SU-DHL-6 (cell line): ENCODE results near the gene BAHCC1.

Experiments used
- H2AFZ ChIP-seq: fragments of 200-600 bp; sonication (generic); 2 replicates; pipeline ENCODE4 v1.6.1; 2014; ENCODE audit warnings: low read depth, mild to moderate bottlenecking, moderate library complexity, mixed read lengths, antibody characterized with exemption, low read length; ENCODE audit not compliant: severe bottlenecking
- H3F3A ChIP-seq: fragments of 200-600 bp; shearing (Covaris generic); 2 replicates; pipeline ENCODE4 v1.6.0; 2016; ENCODE audit warnings: antibody characterized with exemption, mild to moderate bottlenecking; ENCODE audit not compliant: insufficient read depth
- H3K27ac ChIP-seq: fragments of 200-600 bp; sonication (generic); 2 replicates; pipeline ENCODE4 v1.5.1; 2016; ENCODE audit warnings: low read depth, mild to moderate bottlenecking, low read length, moderate library complexity, mixed read lengths
- H3K27me3 ChIP-seq: fragments of 200-600 bp; sonication (generic), shearing (Covaris generic); 2 replicates; pipeline ENCODE4 v1.6.0; 2014; ENCODE audit warnings: mild to moderate bottlenecking, low read length
- H3K36me3 ChIP-seq: fragments of 200-600 bp; sonication (generic); 2 replicates; pipeline ENCODE4 v1.6.1; 2014; ENCODE audit warnings: mild to moderate bottlenecking, low read length, mixed read lengths
- H3K4me2 ChIP-seq: fragments of 300-600, 200-600 bp; shearing (Covaris generic), sonication (generic); 2 replicates; pipeline ENCODE4 v1.6.0; 2014; ENCODE audit warnings: low read length, low read depth, mild to moderate bottlenecking; ENCODE audit not compliant: poor library complexity, severe bottlenecking
- H3K4me3 ChIP-seq: fragments of 200-600 bp; sonication (generic); 2 replicates; pipeline ENCODE4 v1.5.1; 2014; ENCODE audit warnings: antibody characterized with exemption, low read length, mild to moderate bottlenecking, mixed read lengths; ENCODE audit not compliant: insufficient read depth, poor library complexity, severe bottlenecking
- H3K79me2 ChIP-seq: fragments of 200-600 bp; sonication (generic); 2 replicates; pipeline ENCODE4 v1.6.1; 2014; ENCODE audit warnings: mild to moderate bottlenecking, low read length, moderate library complexity; ENCODE audit not compliant: insufficient read depth
- H3K9ac ChIP-seq: fragments of 200-600 bp; sonication (generic); 2 replicates; pipeline ENCODE4 v1.7.0; 2014; ENCODE audit warnings: mild to moderate bottlenecking, low read length
- H3K9me2 ChIP-seq: fragments of 200-600 bp; sonication (generic); replicated peaks from 2 replicates; pipeline ENCODE4 v1.6.1; 2014; ENCODE audit warnings: low read length; ENCODE audit not compliant: insufficient read depth
- H3K9me3 ChIP-seq: fragments of 200-600 bp; sonication (generic); 2 replicates; pipeline ENCODE4 v1.6.1; 2014; ENCODE audit warnings: low read length, mixed read lengths; ENCODE audit not compliant: insufficient read depth
- H4K20me1 ChIP-seq: fragments of 200-600 bp; sonication (generic); 2 replicates; pipeline ENCODE4 v1.6.1; 2014; ENCODE audit warnings: low read depth, mild to moderate bottlenecking, antibody characterized with exemption, low read length, moderate library complexity, mixed read lengths
- EZH2phosphoT487 ChIP-seq: fragments of 200-600 bp; sonication (generic), shearing (Covaris generic); conservative IDR thresholded peaks from 2 replicates; pipeline ENCODE4 v1.6.1; 2018; ENCODE audit warnings: mild to moderate bottlenecking, antibody characterized with exemption, low read length, moderate library complexity, mixed read lengths
- TF ChIP-seq, protein P1 (sequence below): fragments of 200-600 bp; sonication (generic); IDR thresholded peaks from one replicate; pipeline ENCODE4 v1.5.1; 2017; ENCODE audit warnings: antibody characterized with exemption, mild to moderate bottlenecking, low read length, moderate library complexity; ENCODE audit not compliant: insufficient read depth, poor library complexity, severe bottlenecking

The BAHCC1 gene

DNA sequence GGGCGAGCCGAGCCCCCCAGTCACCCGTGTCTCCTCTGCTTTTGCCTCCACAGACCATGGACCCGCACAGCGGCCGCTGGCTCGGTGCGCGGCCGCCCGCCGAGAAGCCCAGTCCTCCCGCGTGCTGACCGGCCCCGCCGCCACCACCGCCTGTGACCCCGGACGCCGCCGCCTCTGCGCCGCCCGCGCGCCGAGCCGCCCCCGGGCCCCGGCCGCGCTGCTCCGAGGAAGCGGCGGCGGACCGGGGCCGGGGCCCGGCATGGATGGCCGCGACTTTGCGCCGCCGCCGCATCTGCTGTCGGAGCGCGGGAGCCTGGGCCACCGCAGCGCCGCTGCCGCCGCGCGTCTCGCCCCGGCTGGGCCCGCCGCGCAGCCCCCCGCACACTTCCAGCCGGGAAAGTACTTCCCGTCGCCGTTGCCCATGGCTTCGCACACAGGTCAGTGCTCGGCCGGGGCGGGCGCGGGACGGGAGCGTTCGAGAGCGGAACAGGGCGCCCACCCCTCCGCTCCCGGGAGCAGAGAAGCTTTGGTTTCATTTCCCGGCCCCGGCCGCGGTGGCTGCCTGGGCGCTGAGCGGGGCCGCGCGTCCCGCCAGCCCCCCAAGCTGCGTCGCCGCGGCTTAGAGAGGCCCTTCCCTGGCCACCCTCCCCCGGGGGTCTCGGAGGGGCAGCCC is 4.4 kb downstream of the BAHCC1 start:
- Histone ChIP-seq H2AFZ (no peak overlapping the region), H3K9me3 (no peaks in the 10 kb centered on the region), H3K27ac (no peak overlapping the region), H3K36me3 (no peaks in the 10 kb centered on the region), H3K4me3 (no peak overlapping the region), H3K79me2 (no peaks in the 10 kb centered on the region), H3K4me2 (no peak overlapping the region), H3K9ac (no peak overlapping the region), H3F3A (no peaks in the 10 kb centered on the region), H4K20me1 (no peaks in the 10 kb centered on the region), H3K9me2 (no peaks in the 10 kb centered on the region), H3K27me3 (no peaks in the 10 kb centered on the region)
- TF ChIP-seq, protein P1, sequence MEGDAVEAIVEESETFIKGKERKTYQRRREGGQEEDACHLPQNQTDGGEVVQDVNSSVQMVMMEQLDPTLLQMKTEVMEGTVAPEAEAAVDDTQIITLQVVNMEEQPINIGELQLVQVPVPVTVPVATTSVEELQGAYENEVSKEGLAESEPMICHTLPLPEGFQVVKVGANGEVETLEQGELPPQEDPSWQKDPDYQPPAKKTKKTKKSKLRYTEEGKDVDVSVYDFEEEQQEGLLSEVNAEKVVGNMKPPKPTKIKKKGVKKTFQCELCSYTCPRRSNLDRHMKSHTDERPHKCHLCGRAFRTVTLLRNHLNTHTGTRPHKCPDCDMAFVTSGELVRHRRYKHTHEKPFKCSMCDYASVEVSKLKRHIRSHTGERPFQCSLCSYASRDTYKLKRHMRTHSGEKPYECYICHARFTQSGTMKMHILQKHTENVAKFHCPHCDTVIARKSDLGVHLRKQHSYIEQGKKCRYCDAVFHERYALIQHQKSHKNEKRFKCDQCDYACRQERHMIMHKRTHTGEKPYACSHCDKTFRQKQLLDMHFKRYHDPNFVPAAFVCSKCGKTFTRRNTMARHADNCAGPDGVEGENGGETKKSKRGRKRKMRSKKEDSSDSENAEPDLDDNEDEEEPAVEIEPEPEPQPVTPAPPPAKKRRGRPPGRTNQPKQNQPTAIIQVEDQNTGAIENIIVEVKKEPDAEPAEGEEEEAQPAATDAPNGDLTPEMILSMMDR, result no peak
- no peak for TF ChIP-seq EZH2phosphoT487

DNA sequence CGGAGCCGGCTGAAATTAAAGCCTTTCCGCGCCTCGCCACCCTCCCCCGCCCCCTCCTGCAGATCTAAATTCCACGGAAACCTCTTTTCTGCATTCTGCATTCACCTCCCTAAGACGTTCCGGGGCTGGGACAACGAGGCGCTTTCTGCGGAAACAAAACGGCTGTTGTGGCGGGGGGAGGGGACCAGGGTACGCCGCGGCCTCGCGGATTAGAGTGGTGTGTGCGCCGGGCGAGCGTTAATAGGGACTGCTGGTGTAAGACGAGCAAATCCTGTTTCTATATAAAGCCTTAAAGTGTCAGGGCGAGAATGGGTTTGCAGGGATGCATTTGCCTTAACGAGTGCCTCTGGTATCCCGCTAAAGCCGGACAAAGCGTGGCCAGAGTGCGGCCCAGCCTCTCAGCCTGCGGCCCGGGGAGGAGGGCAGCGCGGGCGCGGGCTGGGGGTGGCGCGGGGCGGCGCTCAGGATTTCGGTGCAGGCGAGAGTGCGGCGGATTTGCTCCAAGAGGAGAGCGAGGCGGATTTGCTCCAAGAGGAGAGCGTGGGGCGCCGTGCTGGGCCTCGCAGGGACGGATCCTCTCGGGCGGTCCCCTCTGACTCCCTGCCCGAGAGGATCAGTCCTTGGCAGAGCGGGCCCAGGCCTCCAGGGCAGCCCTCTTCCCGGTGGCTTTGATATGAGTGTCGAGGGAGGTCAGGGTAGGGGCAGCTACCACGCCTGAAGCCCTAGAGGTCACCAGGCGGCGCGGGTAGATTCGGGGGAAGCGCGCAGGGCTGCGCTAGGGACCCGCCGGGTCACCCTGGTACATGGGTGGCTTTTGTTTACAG is 5.1 kb downstream of the BAHCC1 start:
- no peaks in the 10 kb centered on the region for H3K9me3 ChIP-seq
- no peak overlapping the region for H3K9ac ChIP-seq
- no peaks in the 10 kb centered on the region for H3K9me2 ChIP-seq
- H3K4me3 ChIP-seq, result no peak overlapping the region
- no peak overlapping the region for H3K4me2 ChIP-seq
- no peaks in the 10 kb centered on the region for H3F3A ChIP-seq
- H2AFZ ChIP-seq, result no peak overlapping the region
- H3K27ac ChIP-seq, result no peak overlapping the region
- no peaks in the 10 kb centered on the region for H3K36me3 ChIP-seq
- no peaks in the 10 kb centered on the region for H3K79me2 ChIP-seq
- H3K27me3 ChIP-seq, result no peaks in the 10 kb centered on the region
- TF ChIP-seq EZH2phosphoT487, result no peak
- TF ChIP-seq, protein P1, result no peak
- H4K20me1 ChIP-seq, result no peaks in the 10 kb centered on the region

DNA sequence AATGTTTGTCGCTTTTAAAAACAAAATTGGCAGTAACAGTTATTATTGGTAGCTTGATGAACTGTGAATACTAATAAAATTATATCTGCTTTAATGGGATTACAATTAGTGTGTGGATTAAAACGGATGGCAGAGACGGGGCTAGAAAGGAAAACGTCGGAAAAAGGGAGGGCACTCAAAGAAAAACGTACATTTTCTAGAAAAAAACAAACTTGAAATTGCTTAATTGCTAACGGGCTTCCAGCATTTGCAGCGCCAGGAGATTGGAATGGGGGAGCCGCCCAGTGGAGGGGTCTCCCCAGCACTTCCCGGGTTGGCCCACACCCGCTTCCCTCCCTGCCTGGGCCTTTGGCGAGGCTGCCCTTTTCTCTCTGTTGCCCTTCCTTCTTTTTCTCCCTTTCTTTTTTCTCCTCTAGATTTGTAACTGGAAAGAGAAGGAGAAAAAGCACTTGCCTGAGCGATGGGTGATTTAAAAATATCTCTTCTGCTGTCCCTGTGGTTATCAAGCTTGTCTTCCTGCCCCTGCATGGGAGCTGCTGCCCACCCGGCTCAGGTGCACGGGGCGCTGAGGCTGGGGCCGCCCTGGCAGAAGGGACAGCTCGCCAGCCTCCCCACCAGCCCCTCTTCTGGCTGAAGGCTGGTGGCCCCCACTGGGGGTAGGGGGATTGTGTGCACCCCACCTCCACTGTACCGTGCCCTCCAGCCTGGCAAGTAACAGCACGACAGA is 5.9 kb downstream of the BAHCC1 start:
- TF ChIP-seq, protein P1, result no peak
- TF ChIP-seq EZH2phosphoT487, result no peak
- no peak overlapping the region for H3K9ac ChIP-seq
- H3K4me2 ChIP-seq, result no peak overlapping the region
- H3K4me3 ChIP-seq, result no peak overlapping the region
- no peaks in the 10 kb centered on the region for H3F3A ChIP-seq
- H3K27ac ChIP-seq, result no peak overlapping the region
- H3K36me3 ChIP-seq, result no peaks in the 10 kb centered on the region
- no peaks in the 10 kb centered on the region for H4K20me1 ChIP-seq
- no peaks in the 10 kb centered on the region for H3K9me2 ChIP-seq
- H3K79me2 ChIP-seq, result no peaks in the 10 kb centered on the region
- H3K27me3 ChIP-seq, result no peaks in the 10 kb centered on the region
- H2AFZ ChIP-seq, result no peak overlapping the region
- H3K9me3 ChIP-seq, result no peaks in the 10 kb centered on the region
